Lung (tissue), 12 donors: Measurements from ENCODE around the gene EPAS1. TPM values are rescaled to one million over a fixed set of nuclear protein-coding genes. Genes with fewer than 3 reads are reported as not detected.

Source experiments
- ATAC-seq: fragments of 200-7000 bp; cut with Tn5 transposase; one replicate; pipeline ENCODE4 v1.9.1; 2020; ENCODE audit warnings: moderate number of reproducible peaks; ENCODE audit not compliant: insufficient read depth, low FRiP score
- DNase-seq, 3 donors: peaks; one replicate each; pipeline ENCODE4 v3.0.0-alpha.2; 2013 to 2017
- H3K27ac ChIP-seq, 2 donors: one replicate each; pipeline ENCODE4 v1.5.1; 2013; ENCODE audit warnings: mild to moderate bottlenecking in 2 of 2, moderate library complexity in 2 of 2, control low read depth in 1 of 2, inconsistent platforms in 1 of 2, low read depth in 1 of 2, low read length in 1 of 2
- H3K27me3 ChIP-seq, 3 donors: one replicate each; pipeline ENCODE4 v1.5.1; 2013; ENCODE audit warnings: low read length in 2 of 3; ENCODE audit not compliant: control insufficient read depth in 3 of 3, insufficient read depth in 3 of 3
- H3K36me3 ChIP-seq, 4 donors: one replicate each; pipeline ENCODE4 v1.5.1; 2013; ENCODE audit warnings: low read length in 4 of 4, mild to moderate bottlenecking in 1 of 4, moderate library complexity in 1 of 4; ENCODE audit not compliant: control insufficient read depth in 4 of 4, insufficient read depth in 4 of 4
- H3K4me1 ChIP-seq, 5 donors: one replicate each; pipeline ENCODE4 v1.5.1; 2013; ENCODE audit warnings: low read length in 5 of 5, mild to moderate bottlenecking in 2 of 5, moderate library complexity in 1 of 5; ENCODE audit not compliant: control insufficient read depth in 5 of 5, insufficient read depth in 5 of 5
- H3K4me3 ChIP-seq: one replicate; pipeline ENCODE4 v1.5.1; 2013; ENCODE audit warnings: mild to moderate bottlenecking, control low read depth, moderate library complexity
- H3K9ac ChIP-seq, 2 donors: one replicate each; pipeline ENCODE4 v1.5.1; 2013; ENCODE audit warnings: low read length in 2 of 2, control low read depth in 1 of 2; ENCODE audit not compliant: insufficient read depth in 1 of 2
- H3K9me3 ChIP-seq, 4 donors: one replicate each; pipeline ENCODE4 v1.5.1; 2013; ENCODE audit warnings: low read length in 3 of 4, mild to moderate bottlenecking in 1 of 4, moderate library complexity in 1 of 4; ENCODE audit not compliant: control insufficient read depth in 4 of 4, insufficient read depth in 3 of 4
- WGBS, 2 donors: extraction: QIAGEN DNeasy Blood & Tissue Kit; methylation state at CpG; one replicate each; pipeline ENCODE4 v1.1.7; 2013; 5-methylcytosine and 5-hydroxymethylcytosine counted together
- polyA plus RNA-seq, 2 donors: library from polyadenylated mRNA; stranded (reverse); fragments of 200-250 nt; gene quantifications; one replicate each; pipeline ENCODE4 v1.2.1, GENCODE V29; 2013
- total RNA-seq, 2 donors: library from RNA; depleted of rRNA in 1 of 2; stranded (reverse); fragments of >200 nt in 1 of 2; gene quantifications; one replicate each; pipeline ENCODE4 v1.2.1, GENCODE V29; 2014 to 2021
- TF ChIP-seq, protein P1 (sequence below): IDR thresholded peaks from 2 replicates; pipeline ENCODE4 v1.5.1; 2012; ENCODE audit warnings: mild to moderate bottlenecking; ENCODE audit errors: control extremely low read depth, extremely low read depth
- donor health status: control.
- donor health status: control.
- donor health status: Bipolar disorder and iron deficiency.
- donor health status: healthy.
- donor health status: DM: yes; HTN: yes; CAD: no.

EPAS1 gene
- total and polyA plus RNA-seq, 4 donors = 233 to 1,051 (median 381) TPM

- DNase-seq (no peak), ATAC-seq (no peak)
- H3K4me3 ChIP-seq = no peak overlapping the region
- no peaks in the 10 kb centered on the region for H3K36me3 ChIP-seq
- H3K4me1 ChIP-seq = no peaks in the 10 kb centered on the region
- H3K27me3 ChIP-seq = no peaks in the 10 kb centered on the region
- no peak overlapping the region for H3K9ac ChIP-seq
- no peaks in the 10 kb centered on the region for H3K9me3 ChIP-seq
- H3K27ac ChIP-seq = no peak overlapping the region
- TF ChIP-seq, protein P1, sequence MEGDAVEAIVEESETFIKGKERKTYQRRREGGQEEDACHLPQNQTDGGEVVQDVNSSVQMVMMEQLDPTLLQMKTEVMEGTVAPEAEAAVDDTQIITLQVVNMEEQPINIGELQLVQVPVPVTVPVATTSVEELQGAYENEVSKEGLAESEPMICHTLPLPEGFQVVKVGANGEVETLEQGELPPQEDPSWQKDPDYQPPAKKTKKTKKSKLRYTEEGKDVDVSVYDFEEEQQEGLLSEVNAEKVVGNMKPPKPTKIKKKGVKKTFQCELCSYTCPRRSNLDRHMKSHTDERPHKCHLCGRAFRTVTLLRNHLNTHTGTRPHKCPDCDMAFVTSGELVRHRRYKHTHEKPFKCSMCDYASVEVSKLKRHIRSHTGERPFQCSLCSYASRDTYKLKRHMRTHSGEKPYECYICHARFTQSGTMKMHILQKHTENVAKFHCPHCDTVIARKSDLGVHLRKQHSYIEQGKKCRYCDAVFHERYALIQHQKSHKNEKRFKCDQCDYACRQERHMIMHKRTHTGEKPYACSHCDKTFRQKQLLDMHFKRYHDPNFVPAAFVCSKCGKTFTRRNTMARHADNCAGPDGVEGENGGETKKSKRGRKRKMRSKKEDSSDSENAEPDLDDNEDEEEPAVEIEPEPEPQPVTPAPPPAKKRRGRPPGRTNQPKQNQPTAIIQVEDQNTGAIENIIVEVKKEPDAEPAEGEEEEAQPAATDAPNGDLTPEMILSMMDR = no peak
- WGBS, 2 donors = 47 to 63% methylated on average over 1 of the region's 1 CpG
Observed at GRCh38 chr2:46400016-46400415, 102.8 kb downstream of the EPAS1 start.

GRCh38 chr2:46402874-46403273 is 105.7 kb downstream of the EPAS1 start:
- H3K27me3 ChIP-seq = no peaks in the 10 kb centered on the region
- H3K36me3 ChIP-seq = no peaks in the 10 kb centered on the region
- H3K9me3 ChIP-seq = no peaks in the 10 kb centered on the region
- ATAC-seq (no peak), DNase-seq (no peak)
- WGBS, 2 donors = 69 to 93% methylated on average over 6 of the region's 6 CpGs
- no peak overlapping the region for H3K9ac ChIP-seq
- TF ChIP-seq, protein P1 = no peak
- peaks cover 0 to 5% (median 0%) of the 10 kb centered on the region in 5 donors for H3K4me1 ChIP-seq
- H3K27ac ChIP-seq = no peak overlapping the region
- no peak overlapping the region for H3K4me3 ChIP-seq

DNA sequence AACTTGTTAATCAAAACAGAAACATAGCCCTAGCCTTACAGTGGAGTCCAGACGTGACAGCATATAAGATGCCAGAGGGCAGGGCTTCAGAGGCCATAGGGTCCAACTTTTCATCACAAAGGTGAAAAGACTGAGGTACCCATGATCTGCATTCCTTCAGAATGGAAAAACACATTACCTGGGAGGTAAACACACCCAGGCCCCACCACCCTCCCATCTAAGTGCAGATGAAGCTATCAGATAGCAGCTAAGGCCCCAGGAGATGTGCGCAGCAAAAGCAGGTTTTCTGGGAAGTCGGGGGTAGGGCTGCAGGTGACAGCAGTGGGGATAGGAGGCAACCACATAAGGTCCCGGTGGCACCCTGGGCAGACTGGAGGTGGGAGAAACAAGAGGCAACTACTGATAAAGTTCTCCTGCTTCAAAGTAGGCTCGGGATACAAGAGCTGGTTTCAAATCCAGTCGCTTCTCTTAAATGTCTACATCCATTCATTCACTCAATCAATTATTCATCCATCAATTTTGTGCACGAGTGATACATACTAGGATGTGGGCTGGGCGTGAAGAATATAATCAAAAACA is 107.1 kb downstream of the EPAS1 start:
- H3K4me1 ChIP-seq = peaks cover 0 to 9% (median 0%) of the 10 kb centered on the region in 5 donors
- H3K9me3 ChIP-seq = no peaks in the 10 kb centered on the region
- H3K27ac ChIP-seq = no peak overlapping the region
- H3K9ac ChIP-seq = no peak overlapping the region
- ATAC-seq = no peak
- no peaks in the 10 kb centered on the region for H3K27me3 ChIP-seq
- H3K4me3 ChIP-seq = no peak overlapping the region
- 93 to 96% methylated on average over 8 of the region's 8 CpGs for WGBS, 2 donors
- no peaks in the 10 kb centered on the region for H3K36me3 ChIP-seq
- TF ChIP-seq, protein P1 = no peak
- no peak for DNase-seq

DNA sequence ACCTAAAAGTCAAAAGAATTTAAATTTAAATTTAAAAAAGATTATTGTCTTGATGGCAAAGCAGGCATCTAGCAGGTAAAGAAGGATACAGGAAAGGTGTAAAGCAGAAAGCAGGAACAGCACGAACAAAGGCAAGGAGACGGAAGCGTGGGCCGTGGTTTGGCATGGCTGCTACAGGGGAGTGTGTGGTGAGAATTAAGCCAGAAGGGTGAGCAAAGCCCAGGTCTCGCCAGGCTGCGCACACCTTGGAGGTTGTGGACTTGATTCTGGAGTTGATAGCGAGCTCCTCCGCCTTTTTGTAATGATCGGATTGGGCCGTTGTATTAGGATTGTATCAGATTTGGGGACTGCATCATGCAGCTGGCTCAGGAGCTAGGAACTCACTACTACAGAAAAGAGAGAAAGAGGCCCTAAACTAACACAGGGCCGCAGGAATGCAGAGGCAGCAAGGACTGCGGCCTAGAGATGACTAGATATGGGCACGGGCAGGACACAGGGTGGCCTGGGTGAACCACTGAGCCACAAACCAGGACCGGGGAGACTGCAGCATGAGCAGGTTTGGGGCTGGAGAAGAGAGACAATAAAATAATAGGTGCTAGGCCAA is 110.7 kb downstream of the EPAS1 start:
- 88 to 91% methylated on average over 14 of the region's 14 CpGs for WGBS, 2 donors
- Histone ChIP-seq H3K27me3 (no peaks in the 10 kb centered on the region), H3K9ac (no peak overlapping the region), H3K27ac (peak overlapping the region in 1 of 2 donors; percentile 57), H3K4me3 (no peak overlapping the region), H3K36me3 (no peaks in the 10 kb centered on the region), H3K4me1 (peaks cover 0 to 9% (median 0%) of the 10 kb centered on the region in 5 donors), H3K9me3 (no peaks in the 10 kb centered on the region)
- ATAC-seq (no peak), DNase-seq (no peak)
- TF ChIP-seq, protein P1 = no peak
